ENCODE measurements around the gene MPPED2. TPM values are rescaled to one million over a fixed set of nuclear protein-coding genes. Genes with fewer than 3 reads are reported as not detected.

MPPED2 gene
- total and polyA plus RNA-seq, 10 of the 15 experiments (the other 5 are each of a cell fraction or from before 2014, with no cell fraction given) = not detected

GRCh38 chr11:30387891-30388861, 198.0 kb downstream of the MPPED2 start:
- SMC1A ChIA-PET (ENCODE audit: uncharacterized antibody, unreplicated experiment) = interaction anchor here (0.6 to 1.0 kb wide), 2 partner anchors 10 to 243 kb away, joined by 3 read pairs; no protein-coding TSS in a partner anchor
- 29% methylated on average over 19 of the region's 19 CpGs for WGBS (ENCODE audit: insufficient coverage, insufficient replicate concordance, low lambda C conversion rate, missing lambda C conversion rate)
- CTCF ChIA-PET = interaction anchor here (1.5 to 1.6 kb wide), 2 partner anchors 26 to 41 kb away, joined by 3 to 6 read pairs; no protein-coding TSS in a partner anchor
- RAD21 ChIA-PET (ENCODE audit: unreplicated experiment) = no interaction called here
- Histone ChIP-seq H3K36me3 (ENCODE audit: control insufficient read depth in 2 of 2, insufficient read depth in 2 of 2, low read length in 1 of 2) (no peaks in the 10 kb centered on the region), H2AFZ (ENCODE audit: control insufficient read depth, low read depth, low read length) (no peak overlapping the region), H3K9ac (ENCODE audit: control insufficient read depth, insufficient read depth, low read length) (no peak overlapping the region), H3K4me2 (ENCODE audit: control insufficient read depth, insufficient read depth) (no peak overlapping the region), H3K4me1 (ENCODE audit: control insufficient read depth, insufficient read depth, low read length) (no peaks in the 10 kb centered on the region), H3K27ac (ENCODE audit: control insufficient read depth, insufficient read depth) (no peak overlapping the region), H3K9me3 (replicated peaks; ENCODE audit: control insufficient read depth, insufficient read depth, low read length) (no peaks in the 10 kb centered on the region), H4K20me1 (ENCODE audit: control insufficient read depth, insufficient read depth) (no peaks in the 10 kb centered on the region), H3K4me3 (no peak overlapping the region), H3K79me2 (ENCODE audit: control insufficient read depth, insufficient read depth, low read length) (no peaks in the 10 kb centered on the region), H3K27me3 (replicated peaks in 1 of 2; ENCODE audit: control insufficient read depth in 2 of 2, insufficient read depth in 2 of 2, low read length in 1 of 2) (no peaks in the 10 kb centered on the region; a peak in 1 of 4 replicates)
- no peak for DNase-seq (ENCODE audit: low read depth, low spot score)
- no peak for ATAC-seq
- TF ChIP-seq YBX1 (IDR thresholded peaks at IDR 0.05) (no peak), RFX5 (IDR thresholded peaks at IDR 0.05; ENCODE audit: low read depth, low read length) (no peak), ZNF274 (IDR thresholded peaks at IDR 0.05; ENCODE audit: insufficient read depth, insufficient read length) (no peak), HSF1 (IDR thresholded peaks at IDR 0.05; ENCODE audit: low read depth, low read length) (no peak), JUND (IDR thresholded peaks at IDR 0.05; ENCODE audit: low read depth, low read length) (no peak), GABPA (IDR thresholded peaks at IDR 0.05; ENCODE audit: low read depth) (no peak), ZNF207 (IDR thresholded peaks at IDR 0.05; ENCODE audit: borderline replicate concordance) (no peak)
- no peak for FAIRE-seq
- POLR2A ChIA-PET = no interaction called here
- intact Hi-C loops (cut with micrococcal nuclease; ENCODE audit: unreplicated experiment) (no loop called here), in situ Hi-C loops (cut with MboI) (no loop called here)
- BruUV-seq (replicated peaks) = no TSS peak

Data from GM12878 (cell line).